ENCODE data around the gene ADARB1.
"Not testable (repeated sequence)": the region's sequence is repeated elsewhere in the genome, so short reads cannot be mapped to it uniquely, and the experiment has no call there.

The ADARB1 gene

DNA sequence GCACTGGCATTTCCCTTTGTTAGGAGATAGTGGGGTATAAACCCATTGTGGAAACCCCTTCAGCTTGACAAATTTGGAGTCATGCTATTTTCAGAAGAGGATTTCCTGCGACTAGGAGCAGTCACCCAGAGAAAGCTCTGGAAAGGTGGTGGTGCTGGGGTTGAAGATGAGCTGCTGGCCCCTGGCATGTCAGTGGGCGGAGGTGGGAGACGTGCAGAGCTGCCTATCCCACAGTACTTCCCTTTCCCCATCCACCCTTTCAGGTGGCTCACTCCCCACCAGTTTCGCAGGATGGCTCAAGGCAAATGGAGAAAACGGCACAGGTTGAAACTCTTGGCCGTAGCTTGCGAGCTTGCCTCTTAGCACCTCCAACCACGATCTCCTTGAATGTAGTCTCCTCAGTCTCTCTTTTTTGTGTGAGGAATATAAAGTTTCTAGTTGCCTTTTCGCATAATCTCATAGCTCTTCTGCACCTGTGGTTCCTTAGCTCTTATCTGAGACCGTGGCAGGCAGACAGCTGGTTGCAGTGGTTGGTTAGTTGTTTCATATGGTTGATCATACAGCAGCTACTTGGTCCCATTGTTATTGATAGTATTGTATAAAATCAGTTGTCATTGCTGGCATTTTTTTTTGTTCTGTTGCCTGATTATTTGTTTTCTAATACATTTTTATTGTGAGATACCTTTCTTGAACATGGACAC, 48.2 kb downstream of the ADARB1 start:
- DNase-seq, result no peak

DNA sequence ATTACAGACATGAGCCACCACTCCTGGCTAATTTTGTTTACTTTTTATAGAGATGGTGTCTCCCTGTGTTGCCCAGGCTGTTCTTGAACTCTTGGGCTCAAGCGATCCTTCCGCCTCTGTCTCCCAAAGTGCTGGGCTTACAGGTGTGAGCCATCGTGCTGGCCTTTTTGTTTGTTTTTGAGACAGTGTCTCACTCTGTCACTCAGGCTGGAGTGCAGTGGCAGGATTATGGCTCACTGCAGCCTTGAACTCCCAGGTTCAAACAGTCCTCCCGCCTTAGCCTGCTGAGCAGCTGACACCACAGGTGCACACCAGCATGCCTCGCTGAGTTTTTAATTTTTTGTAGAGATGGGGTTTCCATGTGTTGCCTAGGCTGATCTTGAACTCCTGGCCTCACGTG, 49.1 kb downstream of the ADARB1 start:
- no peak for DNase-seq

DNA sequence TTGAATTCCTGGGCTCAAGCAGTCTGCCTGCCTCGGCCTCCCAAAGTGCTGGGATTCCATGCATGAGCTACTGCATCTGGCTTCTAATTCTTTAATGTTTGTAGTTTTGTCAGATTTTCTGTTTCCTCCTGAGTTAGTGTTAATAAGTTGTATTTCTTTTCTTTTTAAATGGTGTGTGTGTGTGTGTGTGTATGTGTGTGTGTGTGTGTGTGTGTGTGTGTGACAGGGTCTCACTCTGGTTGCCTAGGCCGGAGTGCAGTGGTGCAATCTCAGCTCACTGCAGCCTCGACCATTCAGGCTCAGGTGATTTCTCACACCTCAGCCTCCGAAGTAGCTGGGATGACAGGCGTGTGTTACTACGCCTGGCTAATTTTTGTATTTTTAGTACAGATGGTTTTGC, 50.2 kb downstream of the ADARB1 start:
- no peak for DNase-seq

DNA sequence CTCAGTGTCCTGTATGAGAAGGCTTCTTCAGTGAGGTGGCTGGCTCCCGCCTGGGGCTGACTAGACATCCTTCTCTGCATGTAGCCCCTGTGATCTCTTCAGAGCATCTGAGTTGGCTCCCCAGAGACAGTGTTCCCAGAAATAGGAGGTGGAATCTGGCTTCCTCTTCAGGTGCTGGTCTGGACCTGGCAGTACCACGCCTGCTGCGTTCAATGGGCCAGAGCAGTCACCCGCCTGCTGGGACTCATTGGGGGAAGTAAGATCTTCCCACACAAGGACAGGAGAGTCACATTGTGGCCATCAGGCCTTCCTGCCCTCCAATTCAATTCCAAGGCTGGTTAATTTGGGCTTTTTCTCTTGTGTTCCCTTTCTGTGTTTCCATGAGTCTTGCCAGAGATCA, 51.0 kb downstream of the ADARB1 start:
- DNase-seq, result no peak

DNA sequence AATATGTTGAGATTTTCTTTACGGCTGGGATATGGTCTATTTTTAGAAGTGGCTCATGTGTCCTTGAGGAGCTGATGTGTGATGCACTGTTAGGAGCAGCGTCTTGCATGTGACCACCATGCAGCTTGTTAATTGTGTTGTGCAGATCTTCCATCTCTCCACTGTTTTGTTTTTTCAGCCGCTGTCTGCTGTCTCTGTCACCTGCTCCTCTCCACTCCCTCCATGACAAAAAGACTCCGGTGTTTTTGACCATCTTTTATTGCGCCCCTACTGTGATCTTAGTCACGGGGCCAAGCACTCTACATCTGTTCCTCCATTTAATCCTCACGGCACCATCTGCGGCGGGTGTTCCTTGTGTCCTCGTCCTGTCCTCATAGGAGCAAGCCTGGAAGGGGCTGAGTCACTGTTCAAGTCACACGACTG, 51.8 kb downstream of the ADARB1 start:
- DNase-seq, result no peak

GRCh38 chr21:45126983-45127382, 52.6 kb downstream of the ADARB1 start:
- DNase-seq, result no peak

DNA sequence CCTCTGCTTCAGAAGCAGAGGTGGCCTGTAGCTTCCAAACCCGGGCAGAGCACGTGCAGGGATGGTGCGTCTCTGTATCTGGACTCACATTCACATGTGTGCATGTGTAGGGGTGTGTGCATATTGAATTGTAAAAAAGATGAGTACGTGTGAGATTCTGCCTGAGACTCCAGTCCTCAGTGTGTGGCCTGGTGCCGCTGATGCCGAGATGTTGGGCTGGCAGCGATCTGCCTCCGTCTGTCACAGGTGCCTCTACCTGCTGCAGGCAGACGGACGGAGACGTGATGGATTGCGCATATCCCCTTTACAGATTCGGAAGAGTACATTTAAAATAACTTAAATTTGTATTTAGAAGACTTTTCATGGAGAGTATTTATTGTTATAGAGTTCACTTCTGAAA, 53.6 kb downstream of the ADARB1 start:
- DNase-seq, result no peak

- DNase-seq, result peak; percentile 49 to 54
Measured at GRCh38 chr21:45128613-45129188, 54.3 kb downstream of the ADARB1 start.

GRCh38 chr21:45129189-45129923, 55.0 kb downstream of the ADARB1 start:
- DNase-seq, result no peak

DNA sequence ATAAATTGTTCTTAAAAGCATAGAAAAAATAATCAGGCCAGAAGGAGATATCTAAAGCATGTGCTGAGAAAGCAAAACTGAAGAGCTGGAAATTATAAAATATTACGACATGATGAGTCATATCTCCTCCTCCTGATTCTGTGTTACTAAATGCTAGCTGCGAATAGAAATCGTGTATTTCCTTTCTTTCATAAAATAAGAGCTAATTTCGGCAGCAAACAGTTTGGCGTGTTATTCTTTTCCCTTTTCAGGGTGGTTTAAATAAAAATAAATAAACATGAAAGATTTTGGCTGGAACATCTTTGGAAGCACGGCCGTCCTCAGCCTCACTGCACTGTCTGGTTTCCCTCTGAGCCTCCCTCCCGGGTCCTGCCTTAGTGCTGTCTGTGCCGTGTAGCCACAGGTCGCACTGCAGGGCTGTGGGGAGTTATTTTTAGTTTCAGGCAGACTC, 56.0 kb downstream of the ADARB1 start:
- peak; percentile 60 to 66 for DNase-seq

- no peak for DNase-seq
Measured at GRCh38 chr21:45131537-45131999, 57.2 kb downstream of the ADARB1 start.

DNA sequence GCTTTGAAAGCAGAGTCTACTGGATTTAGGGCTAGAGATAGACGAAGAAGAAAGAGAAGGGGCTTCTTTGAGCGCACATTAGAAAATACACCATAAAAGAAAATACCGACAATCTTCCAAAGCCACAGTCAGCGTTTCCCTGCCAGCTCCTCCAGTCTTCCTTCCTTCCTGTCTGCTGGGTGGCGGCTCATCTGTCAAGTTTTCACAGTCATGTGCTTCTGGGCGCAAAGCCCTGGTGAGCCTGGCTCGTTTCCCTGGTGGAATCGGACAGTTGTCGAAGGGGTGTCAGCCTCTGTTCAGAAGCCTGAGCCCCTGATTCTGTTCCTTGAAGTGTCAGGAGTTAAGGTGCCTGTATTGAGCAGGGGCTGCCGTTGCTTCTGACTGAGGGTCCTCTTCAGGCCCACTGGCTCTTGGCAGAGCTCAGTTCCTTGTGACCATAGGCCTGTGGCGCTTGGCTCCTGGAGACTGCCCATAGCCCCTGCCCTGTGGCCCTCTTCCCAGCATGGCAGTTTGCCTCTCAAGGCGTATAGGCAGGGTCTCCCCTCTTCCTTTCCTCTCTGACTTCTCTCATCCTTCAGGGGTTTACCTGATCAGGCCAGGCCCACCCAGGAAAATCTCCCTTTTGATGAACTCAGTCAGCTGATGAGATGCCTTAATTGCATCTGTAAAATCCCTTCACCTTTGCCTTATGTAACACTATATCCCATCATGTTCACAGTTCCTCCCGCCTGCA, 58.6 kb downstream of the ADARB1 start:
- DNase-seq, result no peak

DNA sequence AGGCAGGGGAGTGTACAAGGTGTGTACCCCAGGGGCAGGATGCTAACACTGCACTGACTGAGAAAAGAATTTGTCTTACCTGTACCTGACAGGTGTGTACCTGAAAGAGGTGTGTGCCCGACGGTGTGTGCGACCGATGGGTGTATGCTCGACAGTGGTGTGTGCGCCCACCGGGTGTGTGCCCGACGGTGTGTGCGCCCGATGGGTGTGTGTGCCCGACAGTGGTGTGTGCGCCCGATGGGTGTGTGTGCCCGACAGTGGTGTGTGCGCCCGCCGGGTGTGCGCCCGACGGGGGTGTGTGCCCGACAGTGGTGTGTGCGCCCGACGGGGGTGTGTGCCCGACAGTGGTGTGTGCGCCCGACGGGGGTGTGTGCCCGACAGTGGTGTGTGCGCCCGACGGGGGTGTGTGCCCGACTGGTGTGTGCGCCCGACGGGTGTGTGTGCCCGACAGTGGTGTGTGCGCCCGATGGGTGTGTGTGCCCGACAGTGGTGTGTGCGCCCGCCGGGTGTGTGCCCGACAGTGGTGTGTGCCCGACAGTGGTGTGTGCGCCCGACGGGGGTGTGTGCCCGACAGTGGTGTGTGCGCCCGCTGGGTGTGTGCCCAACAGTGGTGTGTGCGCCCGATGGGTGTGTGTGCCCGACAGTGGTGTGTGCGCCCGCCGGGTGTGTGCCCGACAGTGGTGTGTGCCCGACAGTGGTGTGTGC, 59.3 kb downstream of the ADARB1 start:
- DNase-seq, result not testable (repeated sequence)

DNA sequence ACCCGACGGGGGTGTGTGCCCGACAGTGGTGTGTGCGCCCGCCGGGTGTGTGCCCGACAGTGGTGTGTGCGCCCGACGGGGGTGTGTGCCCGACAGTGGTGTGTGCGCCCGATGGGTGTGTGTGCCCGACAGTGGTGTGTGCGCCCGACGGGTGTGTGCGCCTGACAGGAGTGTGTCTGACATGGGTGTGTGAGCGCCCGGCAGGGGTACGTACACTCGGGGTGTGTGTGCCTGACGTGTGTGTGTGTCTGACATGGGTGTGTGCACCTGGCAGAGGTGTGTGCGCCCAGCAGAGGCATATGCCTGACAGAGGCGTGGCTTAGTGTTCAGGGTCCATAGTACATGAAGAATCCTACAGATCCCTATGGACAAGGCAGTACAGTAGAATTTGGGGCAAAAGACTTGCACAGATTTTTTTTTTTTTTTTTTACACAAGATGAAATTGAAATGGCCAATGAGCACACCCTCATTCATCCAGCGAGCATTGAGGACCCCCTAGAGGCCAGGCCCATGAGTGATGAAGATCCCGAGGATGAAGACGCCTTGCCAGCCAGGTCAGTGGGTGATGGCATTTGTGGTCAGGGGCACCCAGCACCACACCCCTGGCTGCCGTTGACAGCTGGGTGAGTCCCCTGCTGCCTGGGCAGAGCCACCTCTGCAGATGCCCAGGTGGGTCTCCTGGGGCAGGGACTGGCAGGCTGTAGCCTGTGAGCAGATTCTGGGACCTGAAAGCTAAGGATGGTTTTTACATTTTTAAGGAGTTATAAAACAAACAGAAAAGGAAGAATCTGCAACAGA, 60.1 kb downstream of the ADARB1 start:
- DNase-seq, result no peak

DNA sequence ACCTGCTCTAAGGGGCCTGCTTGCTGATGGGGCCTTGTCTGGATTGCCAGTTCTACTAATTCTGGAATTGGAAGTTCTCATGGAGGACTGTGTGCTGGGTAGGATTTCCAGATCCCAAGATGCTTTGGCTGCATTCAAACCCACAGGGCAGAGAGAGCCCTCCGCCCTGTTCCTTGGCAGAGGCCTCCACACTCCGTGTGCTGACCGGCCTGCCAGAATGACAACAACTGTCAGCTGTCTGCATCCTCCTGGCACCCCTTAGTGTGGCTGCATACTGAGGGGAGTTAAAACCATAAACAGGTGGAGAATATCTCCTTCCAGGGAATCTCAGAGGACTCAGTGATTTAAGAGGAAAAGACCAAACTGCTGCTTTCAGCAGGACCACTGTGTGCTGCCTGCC, 60.7 kb downstream of the ADARB1 start:
- no peak for DNase-seq

- no peak for DNase-seq
Measured at GRCh38 chr21:45135868-45136267, 61.5 kb downstream of the ADARB1 start.

DNA sequence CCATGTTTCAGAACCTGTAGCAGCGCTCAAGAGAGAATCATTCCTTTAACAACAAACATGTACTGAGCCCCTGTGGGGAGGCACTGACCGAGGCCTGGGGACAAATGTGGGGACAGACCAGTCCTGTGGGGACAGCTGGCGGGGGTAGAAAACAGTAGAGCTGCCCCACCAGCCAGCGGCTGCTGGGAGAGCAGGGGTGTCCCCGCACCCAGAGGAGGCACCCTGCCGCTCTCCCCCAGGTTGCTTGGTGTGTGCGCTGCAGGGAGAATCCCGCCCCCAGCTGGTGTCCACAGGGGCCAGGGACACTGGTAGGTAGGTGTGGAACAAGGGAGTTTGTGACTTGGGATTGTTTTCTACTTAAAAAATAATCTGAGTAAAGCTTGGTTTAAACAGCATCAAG, 62.1 kb downstream of the ADARB1 start:
- DNase-seq, result no peak

DNA sequence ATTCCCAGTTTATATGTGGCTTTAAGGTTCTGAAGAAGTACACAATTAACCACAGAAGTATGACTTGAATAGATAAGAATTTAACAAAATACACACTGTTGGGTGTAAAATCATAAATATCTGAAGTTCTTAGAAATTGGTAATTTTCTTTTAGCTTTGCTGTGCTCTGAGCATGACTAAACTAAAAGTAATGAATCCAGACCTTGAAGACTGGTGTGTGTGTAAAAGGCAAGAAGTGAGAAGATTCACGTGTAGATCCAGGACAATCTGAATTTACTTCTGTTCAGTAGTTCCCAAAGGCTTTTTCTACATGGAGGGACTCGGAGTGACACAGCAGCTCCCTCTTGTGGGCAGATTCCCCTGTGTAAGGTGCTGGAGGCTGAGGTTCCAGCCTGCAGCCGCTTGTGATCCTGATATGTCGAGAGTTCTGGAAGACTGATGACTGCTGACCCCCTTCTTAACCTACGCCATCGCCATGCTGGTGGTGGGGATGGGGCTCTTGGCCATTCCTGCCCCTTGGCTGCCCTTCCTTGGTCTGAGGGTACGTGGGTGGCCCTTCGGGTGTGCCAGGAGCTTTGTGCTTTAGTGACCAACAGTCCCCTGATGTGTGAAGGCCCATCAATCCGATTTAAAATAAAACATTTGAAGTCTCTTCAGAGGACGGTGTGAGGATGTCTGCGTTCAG, 62.7 kb downstream of the ADARB1 start:
- peak; percentile 63 to 68 for DNase-seq

- no peak for DNase-seq
Measured at GRCh38 chr21:45137612-45137937, 63.2 kb downstream of the ADARB1 start.

- DNase-seq, result peak; percentile 33 to 51
Measured at GRCh38 chr21:45138199-45139002, 64.0 kb downstream of the ADARB1 start.

- not testable (repeated sequence) for DNase-seq
Measured at GRCh38 chr21:45139003-45139360, 64.6 kb downstream of the ADARB1 start.

All from AML-193 (cell line).